Lung (tissue), 12 donors: ENCODE data around the gene PSMA8. TPM values are rescaled to one million over a fixed set of nuclear protein-coding genes. Genes with fewer than 3 reads are reported as not detected.

Source experiments
- ATAC-seq: fragments of 200-7000 bp; cut with Tn5 transposase; one replicate; pipeline ENCODE4 v1.9.1; 2020; ENCODE audit warnings: moderate number of reproducible peaks; ENCODE audit not compliant: insufficient read depth, low FRiP score
- DNase-seq, 3 donors: peaks; one replicate each; pipeline ENCODE4 v3.0.0-alpha.2; 2013 to 2017
- H3K27ac ChIP-seq, 2 donors: one replicate each; pipeline ENCODE4 v1.5.1; 2013; ENCODE audit warnings: mild to moderate bottlenecking in 2 of 2, moderate library complexity in 2 of 2, control low read depth in 1 of 2, inconsistent platforms in 1 of 2, low read depth in 1 of 2, low read length in 1 of 2
- H3K27me3 ChIP-seq, 3 donors: one replicate each; pipeline ENCODE4 v1.5.1; 2013; ENCODE audit warnings: low read length in 2 of 3; ENCODE audit not compliant: control insufficient read depth in 3 of 3, insufficient read depth in 3 of 3
- H3K36me3 ChIP-seq, 4 donors: one replicate each; pipeline ENCODE4 v1.5.1; 2013; ENCODE audit warnings: low read length in 4 of 4, mild to moderate bottlenecking in 1 of 4, moderate library complexity in 1 of 4; ENCODE audit not compliant: control insufficient read depth in 4 of 4, insufficient read depth in 4 of 4
- H3K4me1 ChIP-seq, 5 donors: one replicate each; pipeline ENCODE4 v1.5.1; 2013; ENCODE audit warnings: low read length in 5 of 5, mild to moderate bottlenecking in 2 of 5, moderate library complexity in 1 of 5; ENCODE audit not compliant: control insufficient read depth in 5 of 5, insufficient read depth in 5 of 5
- H3K4me3 ChIP-seq: one replicate; pipeline ENCODE4 v1.5.1; 2013; ENCODE audit warnings: mild to moderate bottlenecking, control low read depth, moderate library complexity
- H3K9ac ChIP-seq, 2 donors: one replicate each; pipeline ENCODE4 v1.5.1; 2013; ENCODE audit warnings: low read length in 2 of 2, control low read depth in 1 of 2; ENCODE audit not compliant: insufficient read depth in 1 of 2
- H3K9me3 ChIP-seq, 4 donors: one replicate each; pipeline ENCODE4 v1.5.1; 2013; ENCODE audit warnings: low read length in 3 of 4, mild to moderate bottlenecking in 1 of 4, moderate library complexity in 1 of 4; ENCODE audit not compliant: control insufficient read depth in 4 of 4, insufficient read depth in 3 of 4
- CTCF ChIP-seq: IDR thresholded peaks from 2 replicates; pipeline ENCODE4 v1.5.1; 2012; ENCODE audit warnings: mild to moderate bottlenecking; ENCODE audit errors: control extremely low read depth, extremely low read depth
- WGBS, 2 donors: extraction: QIAGEN DNeasy Blood & Tissue Kit; methylation state at CpG; one replicate each; pipeline ENCODE4 v1.1.7; 2013; 5-methylcytosine and 5-hydroxymethylcytosine counted together
- polyA plus RNA-seq, 2 donors: library from polyadenylated mRNA; stranded (reverse); fragments of 200-250 nt; gene quantifications; one replicate each; pipeline ENCODE4 v1.2.1, GENCODE V29; 2013
- total RNA-seq, 2 donors: library from RNA; depleted of rRNA in 1 of 2; stranded (reverse); fragments of >200 nt in 1 of 2; gene quantifications; one replicate each; pipeline ENCODE4 v1.2.1, GENCODE V29; 2014 to 2021
- donor health status: control.
- donor health status: control.
- donor health status: Bipolar disorder and iron deficiency.
- donor health status: healthy.
- donor health status: DM: yes; HTN: yes; CAD: no.

PSMA8 gene
- total and polyA plus RNA-seq, 4 donors, result 0.07 TPM; not detected in 3

- peaks cover 0 to 27% (median 5%) of the 10 kb centered on the region in 5 donors for H3K4me1 ChIP-seq
- H3K4me3 ChIP-seq, result no peak overlapping the region
- peaks cover 0 to 20% (median 9%) of the 10 kb centered on the region in 4 donors for H3K36me3 ChIP-seq
- ATAC-seq (no peak), DNase-seq (peak in 1 of 3 donors; percentile 27)
- no peaks in the 10 kb centered on the region for H3K27me3 ChIP-seq
- WGBS, 2 donors, result 30 to 40% methylated on average over 3 of the region's 3 CpGs
- no peaks in the 10 kb centered on the region for H3K9me3 ChIP-seq
- peak overlapping the region in 1 of 2 donors; percentile 17 for H3K9ac ChIP-seq
- TF ChIP-seq CTCF, result no peak
- H3K27ac ChIP-seq, result no peak overlapping the region
Measured at GRCh38 chr18:26088487-26088886, 45.2 kb upstream of the PSMA8 start.

DNA sequence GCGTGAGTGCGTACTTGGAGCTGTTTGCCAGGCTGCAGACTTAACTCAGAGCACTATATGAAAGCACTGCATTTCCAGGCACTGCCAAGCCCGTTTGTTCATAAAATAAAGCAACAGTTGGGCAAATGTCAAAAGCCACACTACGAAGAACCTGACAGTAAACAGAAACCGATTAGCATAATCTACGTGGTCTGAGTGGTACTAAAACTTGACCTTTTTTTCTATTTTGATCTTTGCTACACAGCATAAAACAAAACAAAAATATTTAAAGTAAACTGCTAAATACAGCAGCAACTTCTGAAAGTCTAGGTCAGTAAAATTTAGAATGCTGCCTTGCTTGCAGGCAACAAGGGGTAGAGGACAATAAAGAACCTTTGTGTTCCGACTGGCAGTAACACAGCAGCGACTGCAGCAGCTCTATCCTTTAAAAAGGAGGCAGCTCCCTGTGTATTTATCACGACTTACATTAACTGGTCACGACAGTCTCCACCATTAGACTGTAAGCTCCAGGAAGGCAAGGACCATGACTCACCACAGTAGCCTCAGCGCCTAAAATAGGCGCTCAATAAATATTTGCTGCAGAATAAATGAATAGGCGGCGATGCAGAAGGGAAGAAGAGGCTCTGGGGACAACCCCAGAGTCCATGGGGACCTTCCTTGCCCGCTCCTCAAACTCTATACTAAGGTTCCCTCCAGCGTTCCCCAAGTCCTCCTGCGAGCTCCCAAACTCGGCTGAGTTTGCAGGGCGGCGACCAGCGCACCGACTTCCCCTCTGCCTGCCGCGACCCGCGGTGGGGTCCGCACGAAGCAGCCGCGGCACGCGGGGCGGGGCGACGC, 44.2 kb upstream of the PSMA8 start:
- Histone ChIP-seq H3K4me1 (peaks cover 0 to 27% (median 5%) of the 10 kb centered on the region in 5 donors), H3K27ac (peak overlapping the region; percentile 93 to 97), H3K4me3 (peak overlapping the region; percentile 68), H3K27me3 (no peaks in the 10 kb centered on the region), H3K36me3 (peaks cover 0 to 17% (median 9%) of the 10 kb centered on the region in 4 donors), H3K9ac (peak overlapping the region; percentile 82 to 89), H3K9me3 (no peaks in the 10 kb centered on the region)
- WGBS, 2 donors, result 2% methylated on average over 35 of the region's 35 CpGs
- ATAC-seq (peak; percentile 1), DNase-seq (peak; percentile 19 to 61 (median 61))
- TF ChIP-seq CTCF, result no peak

- no peak for TF ChIP-seq CTCF
- Histone ChIP-seq H3K36me3 (peaks cover 0 to 17% (median 7%) of the 10 kb centered on the region in 4 donors), H3K27ac (peak within 1 kb of the TSS; percentile 93 to 97), H3K9ac (peak within 1 kb of the TSS; percentile 82 to 89), H3K9me3 (no peaks in the 10 kb centered on the region), H3K27me3 (no peaks in the 10 kb centered on the region), H3K4me1 (peaks cover 0 to 27% (median 5%) of the 10 kb centered on the region in 5 donors), H3K4me3 (peak within 1 kb of the TSS; percentile 68)
- peak; percentile 95 to 98 (median 98) for DNase-seq
- WGBS, 2 donors, result 0% methylated on average over 85 to 89 of the region's 89 CpGs
- peak; percentile 96 for ATAC-seq
Measured at GRCh38 chr18:26090130-26091046, 43.3 kb upstream of the PSMA8 start, which contains the start of gene SS18. Gene SS18, minus strand, starts transcription at chr18:26090613. Its CDS starts 44 bp downstream, at chr18:26090569.
